ENCODE data around the gene ERICH3. TPM values are rescaled to one million over a fixed set of nuclear protein-coding genes. Genes with fewer than 3 reads are reported as not detected.

Gene ERICH3
- total RNA-seq, 1 experiment from 2014 or later: not detected

- no peak overlapping the region for H4K91ac ChIP-seq (ENCODE audit: insufficient read length, low read depth, low read length)
- H3K9me3 ChIP-seq (ENCODE audit: control insufficient read depth, low read depth, low read length): no peaks in the 10 kb centered on the region
- TF ChIP-seq CTCF (conservative IDR thresholded peaks at IDR 0.05): no peak
- Mint-ChIP-seq H3K27ac (no peak overlapping the region), H3K27me3 (ENCODE audit: low read depth) (no peaks in the 10 kb centered on the region), H3K4me3 (no peak overlapping the region), H3K4me1 (no peaks in the 10 kb centered on the region), H3K36me3 (ENCODE audit: insufficient read depth in 1 of 3, low read depth in 3 of 3) (no peaks in the 10 kb centered on the region), H3K9me3 (no peaks in the 10 kb centered on the region)
- no peak overlapping the region for H3K4ac ChIP-seq (ENCODE audit: low read depth, low read length)
- H2BK15ac ChIP-seq (ENCODE audit: low read depth, low read length): no peak overlapping the region
- WGBS (ENCODE audit: extremely low coverage, insufficient read length, low lambda C conversion rate): no CpG with 5 or more reads among the region's 8 CpGs
- no peak overlapping the region for H3K14ac ChIP-seq (ENCODE audit: insufficient read depth, low read length)
- no peak overlapping the region for H3K4me2 ChIP-seq (ENCODE audit: insufficient read depth, insufficient read length, low read length)
- no peak overlapping the region for H2BK12ac ChIP-seq (ENCODE audit: insufficient read length, low read depth, low read length)
- no peak overlapping the region for H3K56ac ChIP-seq (ENCODE audit: insufficient read length, low read depth, low read length)
- H3K18ac ChIP-seq (ENCODE audit: insufficient read length, low read depth, low read length): no peak overlapping the region
- no peak overlapping the region for H2BK5ac ChIP-seq (ENCODE audit: insufficient read length, low read length)
- no peak overlapping the region for H3K27ac ChIP-seq (ENCODE audit: insufficient read length, low read depth, low read length)
- no peak overlapping the region for H3T11ph ChIP-seq (ENCODE audit: low read length)
- DNase-seq: no peak
- no peaks in the 10 kb centered on the region for H3K79me2 ChIP-seq (ENCODE audit: insufficient read depth, low read length)
- H2AK5ac ChIP-seq (ENCODE audit: insufficient read length, low read length): no peak overlapping the region
- no peak overlapping the region for H2BK120ac ChIP-seq (ENCODE audit: low read depth, low read length, poor library complexity, severe bottlenecking)
- H3K23ac ChIP-seq (ENCODE audit: insufficient read length, low read depth, low read length): no peak overlapping the region
- no peaks in the 10 kb centered on the region for H3K79me1 ChIP-seq (ENCODE audit: insufficient read depth, low read depth, low read length, poor library complexity, severe bottlenecking)
- no peak overlapping the region for H2BK20ac ChIP-seq (ENCODE audit: low read depth, low read length, poor library complexity, severe bottlenecking)
- no peaks in the 10 kb centered on the region for H3K23me2 ChIP-seq (ENCODE audit: insufficient read length, low read depth, low read length, poor library complexity, severe bottlenecking)
- H4K20me1 ChIP-seq (ENCODE audit: control insufficient read depth, insufficient read depth, insufficient read length): no peaks in the 10 kb centered on the region
- H2AFZ ChIP-seq (ENCODE audit: low read length): no peak overlapping the region
- H4K8ac ChIP-seq (replicated peaks; ENCODE audit: insufficient read length, low read depth, low read length): no peak overlapping the region
- no peaks in the 10 kb centered on the region for H3K27me3 ChIP-seq (ENCODE audit: insufficient read depth, low read length)
- H3K9ac ChIP-seq (ENCODE audit: extremely low read depth, insufficient read length, low read length): no peak overlapping the region
- no peaks in the 10 kb centered on the region; the same call in 1 of the 2 replicates for H3K4me1 ChIP-seq (ENCODE audit: insufficient read depth, low read length)
- H4K5ac ChIP-seq (ENCODE audit: insufficient read length, low read depth, low read length): no peak overlapping the region
Measured at GRCh38 chr1:74571493-74571800, 102.1 kb downstream of the ERICH3 start.

Data from H9 (cell line).